Measurements from ENCODE around the gene HPD. TPM values are rescaled to one million over a fixed set of nuclear protein-coding genes. Genes with fewer than 3 reads are reported as not detected.
"Not testable (repeated sequence)": the region's sequence is repeated elsewhere in the genome, so short reads cannot be mapped to it uniquely, and the experiment has no call there.

Gene HPD
- total RNA-seq, 1 experiment from 2014 or later, result 0.22 TPM

- DNase-seq (ENCODE audit: extremely low read depth, low read depth), result not testable (repeated sequence)
These were observed 10.6 kb upstream of the HPD start for GRCh38 chr12:121869229-121869628.

GRCh38 chr12:121866331-121866730 is 7.7 kb upstream of the HPD start:
- DNase-seq (ENCODE audit: extremely low read depth, low read depth), result no peak

GRCh38 chr12:121861636-121862254 is 3.1 kb upstream of the HPD start:
- DNase-seq (ENCODE audit: extremely low read depth, low read depth), result no peak

GRCh38 chr12:121860699-121861098 is 2.0 kb upstream of the HPD start:
- DNase-seq (ENCODE audit: extremely low read depth, low read depth), result not testable (repeated sequence)

GRCh38 chr12:121860257-121860656 is 1.6 kb upstream of the HPD start:
- DNase-seq (ENCODE audit: extremely low read depth, low read depth), result no peak

DNA sequence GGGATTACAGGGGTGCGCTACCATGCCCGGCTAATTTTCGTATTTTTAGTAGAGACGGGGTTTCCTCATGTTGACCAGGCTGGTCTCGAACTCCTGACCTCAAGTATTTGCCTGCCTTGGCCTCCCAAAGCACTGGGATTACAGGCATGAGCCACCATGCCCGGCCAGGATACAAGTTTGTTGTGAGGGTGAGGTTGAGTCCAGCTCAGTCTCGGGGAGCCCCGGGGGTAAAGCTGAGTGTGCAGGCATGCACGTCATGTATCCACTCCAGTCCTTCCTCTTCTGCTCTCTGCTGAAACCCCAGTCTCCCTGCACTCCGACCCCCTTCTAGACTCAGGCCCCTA is 369 bp downstream of the HPD start:
- no peak for DNase-seq (ENCODE audit: extremely low read depth, low read depth)

DNA sequence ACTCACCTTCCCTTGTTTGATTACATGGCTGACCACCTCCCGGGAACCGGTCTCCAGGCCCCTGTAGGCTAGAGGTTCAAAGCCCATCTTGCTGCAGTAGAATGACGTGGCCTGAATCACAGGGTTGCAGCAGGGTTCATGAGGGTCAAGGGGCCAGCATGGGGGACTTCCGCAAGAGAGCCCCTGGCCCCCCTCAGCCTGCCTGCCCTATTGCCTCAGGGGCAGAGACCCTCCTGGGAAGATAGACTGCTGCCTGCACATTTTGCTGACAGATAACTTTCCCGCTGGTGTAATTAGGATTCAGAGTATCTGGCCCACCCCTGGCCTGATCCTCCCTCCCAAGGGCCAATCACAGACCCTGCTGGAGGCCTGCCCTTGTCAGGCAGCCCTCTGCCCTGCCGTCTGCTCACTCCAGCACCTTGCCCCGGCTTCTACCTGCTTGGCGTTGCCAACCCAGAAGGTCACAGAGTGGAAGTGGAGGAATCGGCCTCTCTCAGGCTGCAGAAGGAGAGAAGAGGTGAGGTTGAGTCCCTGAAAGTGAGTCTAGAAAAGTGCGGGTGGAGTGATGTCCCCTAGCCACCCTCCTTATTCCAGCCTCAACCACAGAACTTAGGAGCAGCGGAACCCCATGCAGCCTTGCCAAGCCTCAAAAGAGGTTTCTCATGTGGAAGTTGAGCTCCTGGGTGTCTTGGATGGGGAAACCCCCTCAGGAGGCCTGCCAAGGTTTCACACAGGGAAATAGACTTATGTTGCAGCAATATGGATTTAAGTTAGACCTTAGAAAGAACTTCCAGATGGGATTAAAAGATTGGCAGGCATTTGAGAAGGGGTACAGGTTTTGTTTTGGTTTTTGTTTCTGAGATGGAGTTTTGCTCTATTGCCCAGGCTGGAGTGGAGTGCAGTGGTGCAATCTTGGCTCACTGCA is 1.1 kb downstream of the HPD start:
- no peak for DNase-seq (ENCODE audit: extremely low read depth, low read depth)

DNA sequence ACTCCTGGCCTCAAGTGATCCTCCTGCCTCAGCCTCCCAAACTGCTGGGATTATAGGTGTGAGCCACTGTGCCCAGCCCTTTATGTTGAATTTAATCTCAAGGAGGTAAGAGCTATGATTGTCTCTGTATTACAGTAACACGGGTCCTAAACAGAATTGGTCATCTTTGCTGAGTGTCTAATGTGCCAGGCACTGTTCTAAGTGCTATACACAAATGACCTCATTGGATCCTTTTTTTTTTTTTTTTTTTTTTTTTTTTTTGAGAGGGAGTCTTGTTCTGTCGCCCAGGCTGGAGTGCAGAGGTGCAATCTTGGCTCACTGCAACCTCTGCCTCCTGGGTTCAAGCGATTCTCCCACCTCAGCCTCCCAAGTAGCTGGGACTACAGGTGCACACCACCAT is 6.3 kb downstream of the HPD start:
- not testable (repeated sequence) for DNase-seq (ENCODE audit: extremely low read depth, low read depth)

DNA sequence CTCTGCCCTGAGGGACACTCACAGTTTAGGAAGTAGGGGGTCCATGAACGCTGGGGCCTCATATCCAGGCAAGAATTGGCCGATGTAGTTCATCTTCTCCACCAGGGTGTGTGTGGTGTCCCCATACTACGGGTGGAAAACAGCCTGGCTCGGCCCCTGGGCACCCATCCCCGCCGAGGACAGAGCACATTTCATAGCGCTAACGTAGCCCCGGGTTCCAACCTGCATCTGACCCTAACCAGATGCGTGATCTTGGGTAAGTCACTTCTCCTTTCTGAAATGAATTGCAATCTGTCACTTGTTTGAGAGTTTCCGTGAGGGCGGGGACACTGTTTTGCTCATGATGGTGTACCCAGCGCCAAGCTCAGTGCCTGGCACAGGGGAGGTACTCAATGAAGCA is 9.0 kb downstream of the HPD start:
- DNase-seq (ENCODE audit: extremely low read depth, low read depth), result no peak

GRCh38 chr12:121849211-121849610 is 9.4 kb downstream of the HPD start:
- no peak for DNase-seq (ENCODE audit: extremely low read depth, low read depth)

- DNase-seq (ENCODE audit: extremely low read depth, low read depth), result no peak
These were observed 13.0 kb downstream of the HPD start for GRCh38 chr12:121845701-121846100.

- no peak for DNase-seq (ENCODE audit: extremely low read depth, low read depth)
These were observed 15.2 kb downstream of the HPD start for GRCh38 chr12:121843236-121843982.

DNA sequence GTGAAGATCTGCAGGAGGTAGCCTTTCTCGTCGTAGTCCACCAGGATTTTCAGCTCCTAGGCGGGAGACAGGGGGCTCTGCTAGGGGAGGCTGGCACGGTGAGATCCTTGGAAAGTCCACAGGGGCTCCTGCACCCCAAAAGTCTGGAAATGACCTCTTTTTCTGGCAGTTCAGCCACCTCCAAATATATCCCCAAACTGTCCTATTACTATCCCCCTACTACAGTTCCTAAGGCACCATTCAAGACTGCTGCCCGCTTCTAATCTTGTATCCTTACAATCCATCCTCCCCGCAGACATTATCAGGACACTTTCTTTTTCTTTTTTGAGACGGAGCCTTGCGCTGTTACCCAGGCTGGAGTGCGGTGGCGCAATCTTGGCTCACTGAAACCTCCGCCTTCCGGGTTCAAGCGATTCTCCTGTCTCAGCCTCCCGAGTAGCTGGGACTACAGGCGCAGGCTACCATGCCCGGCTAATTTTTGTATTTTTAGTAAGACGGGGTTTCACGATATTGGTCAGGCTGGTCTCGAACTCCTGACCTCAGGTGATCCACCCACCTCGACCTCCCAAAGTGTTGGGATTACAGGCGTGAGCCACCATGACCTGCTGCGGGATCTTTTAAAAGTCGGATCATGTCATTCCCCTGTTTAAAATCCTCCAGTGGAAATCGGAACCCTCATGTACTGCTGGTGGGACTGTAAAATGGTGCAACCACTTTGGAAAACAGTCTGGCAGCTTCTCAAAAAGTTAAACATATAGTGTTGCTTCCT is 18.5 kb downstream of the HPD start:
- DNase-seq (ENCODE audit: extremely low read depth, low read depth), result no peak

GRCh38 chr12:121839106-121839992 is 19.3 kb downstream of the HPD start:
- peak; percentile 98 for DNase-seq (ENCODE audit: extremely low read depth, low read depth)

DNA sequence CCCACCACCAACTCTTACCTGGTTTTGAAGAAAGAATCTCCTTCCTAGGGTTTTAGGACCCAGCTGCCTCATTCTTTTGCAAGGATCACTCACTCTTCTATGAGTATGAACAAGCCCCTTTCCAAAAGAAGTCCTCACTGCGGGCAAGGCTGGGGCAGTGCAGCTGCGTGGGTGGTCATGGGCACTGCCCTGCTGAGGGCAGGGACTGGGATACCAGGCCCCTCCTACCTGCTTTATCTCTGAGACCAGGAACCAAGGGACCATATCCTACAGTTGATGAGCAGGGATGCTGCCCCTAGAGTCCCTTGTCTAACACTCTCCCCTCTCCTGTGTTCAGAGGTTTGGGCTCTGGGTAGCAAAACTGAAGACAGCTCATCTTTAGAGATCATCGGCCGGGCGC is 20.5 kb downstream of the HPD start:
- no peak for DNase-seq (ENCODE audit: extremely low read depth, low read depth)

GRCh38 chr12:121837680-121838079 is 21.0 kb downstream of the HPD start:
- no peak for DNase-seq (ENCODE audit: extremely low read depth, low read depth)

DNA sequence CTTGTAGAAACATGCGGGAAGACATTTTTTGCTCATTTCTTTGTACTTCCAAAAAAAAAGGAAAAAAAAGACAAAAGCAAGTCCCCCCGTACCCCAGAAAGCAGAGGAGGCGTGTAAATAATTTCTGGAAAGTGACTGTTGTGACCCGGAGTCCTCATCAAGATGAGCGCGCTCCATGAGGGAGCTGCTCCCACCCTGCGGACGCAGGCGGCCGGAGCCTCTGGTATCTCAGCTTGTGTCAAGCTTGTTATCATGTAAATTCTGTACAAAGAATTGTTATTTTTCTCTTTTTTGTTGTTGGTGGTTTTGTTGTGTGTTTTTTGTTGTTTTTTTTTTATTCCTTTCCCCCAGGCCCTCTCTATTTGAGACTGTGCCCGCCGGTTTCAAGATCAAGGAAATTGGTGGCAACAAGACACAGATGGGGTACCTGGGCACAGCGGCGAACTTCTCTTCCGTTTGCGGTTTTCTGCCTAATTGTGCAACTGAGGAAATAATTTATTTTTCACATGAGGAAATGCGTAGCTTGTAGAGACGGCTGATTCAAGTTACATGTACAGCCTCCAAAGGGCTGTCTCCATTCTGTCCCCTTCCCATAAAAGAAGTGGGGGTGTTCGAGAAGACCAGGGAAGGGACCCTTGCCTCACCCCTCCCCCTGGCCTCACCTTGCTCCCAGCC is 27.0 kb downstream of the HPD start:
- no peak for DNase-seq (ENCODE audit: extremely low read depth, low read depth)

GRCh38 chr12:121830588-121831265 is 27.9 kb downstream of the HPD start:
- no peak for DNase-seq (ENCODE audit: extremely low read depth, low read depth)

DNA sequence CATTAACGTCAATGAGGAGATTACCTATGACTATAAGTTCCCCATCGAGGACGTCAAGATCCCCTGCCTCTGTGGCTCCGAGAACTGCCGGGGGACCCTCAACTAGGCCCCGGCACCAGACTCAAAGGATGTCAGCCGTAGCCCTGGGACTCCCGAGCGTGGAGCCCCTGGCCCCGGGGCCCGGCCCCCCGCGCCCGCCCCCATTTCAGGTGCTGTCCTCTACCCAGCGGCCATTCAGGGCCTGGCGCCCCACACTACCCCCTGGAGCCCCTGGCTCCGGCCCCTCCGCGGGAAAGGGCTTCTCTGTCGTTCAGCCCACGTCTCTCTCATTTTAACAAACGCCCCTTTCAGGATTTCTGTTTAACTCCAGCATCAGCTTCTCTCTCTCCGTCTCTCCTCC is 28.5 kb downstream of the HPD start:
- no peak for DNase-seq (ENCODE audit: extremely low read depth, low read depth)

Data from NCI-H460 (cell line).